ENCODE results near the gene CNTNAP2.
"Not testable (repeated sequence)": the region's sequence is repeated elsewhere in the genome, so short reads cannot be mapped to it uniquely, and the experiment has no call there.

CNTNAP2 gene

DNA sequence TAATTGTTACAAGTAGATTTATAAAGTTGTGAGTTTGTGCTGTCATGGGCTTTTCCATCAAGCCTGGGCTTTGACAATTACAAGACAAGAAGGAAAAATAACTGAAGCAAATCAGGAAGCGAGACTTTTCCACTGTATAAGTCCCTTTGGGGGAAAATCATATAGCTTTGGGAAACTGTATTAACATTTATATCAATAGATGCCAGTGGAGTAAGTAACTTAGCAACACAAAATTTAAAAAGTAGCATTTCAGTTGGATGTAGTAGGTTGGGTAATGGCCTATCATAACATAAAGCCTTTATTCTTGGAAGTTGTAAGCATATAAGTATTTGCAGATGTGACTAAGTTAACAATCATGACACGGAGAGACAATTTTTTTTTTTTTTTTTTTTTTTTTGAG lies 931.1 kb downstream of the CNTNAP2 start:
- DNase-seq = no peak

DNA sequence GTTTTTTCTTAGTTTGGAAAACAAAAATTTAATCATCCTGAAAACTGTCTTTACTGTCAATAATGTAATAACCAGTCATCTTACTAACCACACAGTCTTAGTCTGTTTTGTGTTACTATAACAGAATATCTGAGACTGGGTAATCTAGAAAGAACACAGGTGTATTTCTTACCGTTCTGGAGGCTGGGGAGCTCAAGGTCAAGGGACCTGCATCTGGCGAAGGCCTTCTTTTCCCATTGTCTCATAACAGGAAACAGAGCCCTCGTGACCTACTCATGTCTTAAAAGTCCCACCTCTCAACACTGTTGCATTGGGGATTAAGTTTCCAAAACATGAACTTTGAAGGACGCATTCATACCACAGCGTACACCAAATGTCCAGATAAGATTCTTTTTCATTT lies 932.3 kb downstream of the CNTNAP2 start:
- no peak for DNase-seq

GRCh38 chr7:147052818-147053217 lies 936.2 kb downstream of the CNTNAP2 start:
- no peak for DNase-seq

- no peak for DNase-seq
Observed at GRCh38 chr7:147053746-147054145, 937.1 kb downstream of the CNTNAP2 start.

GRCh38 chr7:147060070-147060469 lies 943.5 kb downstream of the CNTNAP2 start:
- no peak for DNase-seq

GRCh38 chr7:147062897-147063296 lies 946.3 kb downstream of the CNTNAP2 start:
- DNase-seq = no peak

DNA sequence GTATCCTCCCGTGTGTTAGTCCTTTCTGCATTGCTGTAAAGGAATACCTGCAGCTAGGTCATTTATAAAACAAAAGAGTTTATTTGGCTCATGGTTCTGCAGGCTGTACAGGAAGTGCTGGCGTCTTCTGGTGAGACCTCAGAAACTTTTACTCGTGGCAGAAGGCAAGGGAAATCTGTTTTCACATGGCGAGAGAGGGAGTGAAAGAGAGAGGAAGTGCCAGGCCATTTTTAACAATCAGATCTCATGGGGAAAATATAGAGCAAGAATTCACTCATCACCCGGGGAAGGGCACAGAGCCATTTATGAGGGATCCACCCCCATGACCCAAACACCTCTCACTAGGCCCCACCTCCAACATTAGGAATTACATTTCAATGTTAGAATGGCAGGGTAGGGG lies 952.2 kb downstream of the CNTNAP2 start:
- no peak for DNase-seq

- DNase-seq = no peak
Observed at GRCh38 chr7:147069771-147070170, 953.2 kb downstream of the CNTNAP2 start.

GRCh38 chr7:147070886-147071285 lies 954.3 kb downstream of the CNTNAP2 start:
- no peak for DNase-seq

GRCh38 chr7:147071536-147071935 lies 954.9 kb downstream of the CNTNAP2 start:
- no peak for DNase-seq

- no peak for DNase-seq
Observed at GRCh38 chr7:147078312-147078711, 961.7 kb downstream of the CNTNAP2 start.

DNA sequence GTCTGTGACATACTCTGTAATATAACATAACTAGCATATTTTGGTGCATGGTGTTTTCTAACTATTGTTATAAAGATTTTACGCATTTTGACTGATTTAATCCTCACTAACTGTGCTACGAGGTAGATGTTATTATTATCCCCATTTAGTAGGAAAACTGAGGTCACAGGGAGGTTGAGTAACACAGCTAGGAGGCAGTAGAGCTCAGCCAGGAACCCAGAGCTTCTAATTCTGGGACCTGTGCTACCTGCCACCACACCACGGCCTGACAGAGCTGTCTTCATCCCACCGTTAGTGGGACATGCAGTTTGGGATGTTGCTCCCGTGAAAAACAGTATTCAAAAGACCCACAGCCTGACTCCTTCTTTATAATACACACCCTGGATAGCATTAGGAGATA lies 962.5 kb downstream of the CNTNAP2 start:
- no peak for DNase-seq

DNA sequence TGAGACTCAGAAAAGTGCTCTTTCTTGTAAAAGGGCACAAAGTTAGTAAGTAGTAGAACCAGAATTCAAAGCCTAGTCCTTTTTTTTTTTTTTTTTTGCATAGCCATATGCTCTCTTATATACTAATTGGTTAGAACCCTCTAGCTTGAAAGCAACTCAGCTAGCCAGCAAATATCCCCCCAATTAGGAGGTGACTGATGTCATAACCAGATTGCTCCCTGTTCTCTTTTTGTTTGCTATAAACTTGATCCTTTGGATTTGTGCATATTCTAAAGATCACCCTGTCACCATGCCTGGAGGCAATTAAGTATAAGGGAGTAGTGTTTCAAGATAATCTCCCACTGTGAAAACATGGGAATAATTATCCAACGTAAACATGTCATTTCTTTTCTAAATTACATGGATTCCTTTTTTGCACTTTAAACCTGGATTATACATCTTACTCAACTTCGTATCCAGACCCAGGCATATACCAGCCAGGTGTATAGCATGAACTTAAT lies 963.4 kb downstream of the CNTNAP2 start:
- DNase-seq = no peak

GRCh38 chr7:147081117-147081516 lies 964.5 kb downstream of the CNTNAP2 start:
- DNase-seq = no peak

- DNase-seq = no peak
Observed at GRCh38 chr7:147089051-147089461, 972.5 kb downstream of the CNTNAP2 start.

- no peak for DNase-seq
Observed at GRCh38 chr7:147089608-147090007, 973.0 kb downstream of the CNTNAP2 start.

DNA sequence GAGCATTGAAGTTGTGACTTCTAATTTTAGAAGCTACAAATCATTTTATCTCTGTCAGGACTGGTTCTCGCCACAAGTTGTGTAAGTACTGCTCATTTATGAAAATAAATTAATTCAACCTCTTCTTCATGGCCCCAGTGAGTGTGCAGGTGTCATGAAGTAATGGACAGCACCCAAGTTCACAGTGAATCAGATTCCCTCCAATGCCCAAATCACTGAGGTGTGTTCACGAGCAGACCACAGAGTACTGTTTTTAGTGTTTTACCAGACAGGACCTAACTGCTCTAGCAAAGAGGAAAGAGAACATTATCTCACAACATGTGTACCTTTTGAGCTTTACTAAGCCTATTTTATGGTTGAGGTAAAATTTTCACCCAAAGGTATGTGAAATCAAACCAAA lies 980.0 kb downstream of the CNTNAP2 start:
- no peak for DNase-seq

- no peak for DNase-seq
Observed at GRCh38 chr7:147103224-147103623, 986.6 kb downstream of the CNTNAP2 start.

- DNase-seq = no peak
Observed at GRCh38 chr7:147106746-147107145, 990.1 kb downstream of the CNTNAP2 start.

- DNase-seq = not testable (repeated sequence)
Observed at GRCh38 chr7:147114525-147114924, 997.9 kb downstream of the CNTNAP2 start.

DNA sequence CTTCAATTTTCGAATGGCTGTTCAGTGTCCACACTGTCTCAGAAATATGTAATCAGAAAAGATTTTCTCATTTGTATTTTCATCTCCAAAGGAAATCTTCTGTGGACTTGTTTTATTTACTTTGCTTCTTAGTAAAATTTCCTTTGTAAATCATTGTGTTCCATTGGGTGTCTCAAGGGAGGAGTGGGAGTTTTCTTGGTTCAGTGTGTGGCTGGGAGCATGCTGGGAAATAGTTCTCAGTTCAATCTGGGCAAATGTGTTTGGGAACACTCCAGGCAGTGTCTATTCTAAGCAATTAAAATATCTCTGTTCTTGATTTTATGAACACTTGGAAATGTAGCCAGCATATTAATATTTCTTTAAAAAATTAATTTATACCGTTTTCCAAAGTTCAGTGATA lies 1019.8 kb downstream of the CNTNAP2 start:
- DNase-seq = no peak

GRCh38 chr7:147145194-147145593 lies 1028.6 kb downstream of the CNTNAP2 start:
- no peak for DNase-seq

- no peak for DNase-seq
Observed at GRCh38 chr7:147146169-147146568, 1029.6 kb downstream of the CNTNAP2 start.

DNA sequence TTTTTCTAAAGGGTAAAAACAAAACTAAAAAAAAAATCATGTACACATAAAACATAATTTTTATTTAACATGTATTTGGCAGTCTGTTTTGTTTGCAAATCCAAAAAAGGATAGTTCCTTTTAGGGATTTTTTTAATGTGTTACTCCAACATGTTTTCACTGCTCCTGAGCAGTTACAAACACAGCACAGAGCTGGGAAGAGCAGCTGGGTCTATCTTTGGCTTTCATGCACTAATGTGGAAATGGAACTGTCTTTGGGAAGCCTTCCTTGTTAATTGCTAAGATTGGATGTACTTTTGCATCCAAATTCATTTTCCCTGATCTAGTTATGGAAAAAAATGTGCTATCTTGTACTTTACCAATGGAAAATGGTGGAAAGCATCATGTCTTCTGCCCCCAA lies 1035.1 kb downstream of the CNTNAP2 start:
- no peak for DNase-seq

GRCh38 chr7:147153571-147153970 lies 1037.0 kb downstream of the CNTNAP2 start:
- DNase-seq = no peak

- no peak for DNase-seq
Observed at GRCh38 chr7:147161405-147161804, 1044.8 kb downstream of the CNTNAP2 start.
